H9 (cell line): ENCODE data around the gene LDHD. TPM values are rescaled to one million over a fixed set of nuclear protein-coding genes. Genes with fewer than 3 reads are reported as not detected.

ENCODE experiments used
- DNase-seq: peaks from one replicate; pipeline ENCODE4 v3.0.0-alpha.2; 2017
- H2AFZ ChIP-seq: one replicate; pipeline ENCODE4 v1.6.1; 2013; ENCODE audit warnings: mild to moderate bottlenecking, low read length, control low read depth, moderate library complexity
- H2AK5ac ChIP-seq: 2 replicates; pipeline ENCODE4 v1.6.1; 2013; ENCODE audit warnings: low read length, control low read depth, mixed read lengths; ENCODE audit not compliant: insufficient read length
- H2BK120ac ChIP-seq: one replicate; pipeline ENCODE4 v1.6.1; 2013; ENCODE audit warnings: low read depth, mild to moderate bottlenecking, low read length, control low read depth, inconsistent platforms; ENCODE audit not compliant: poor library complexity, severe bottlenecking
- H2BK12ac ChIP-seq: 2 replicates; pipeline ENCODE4 v1.6.1; 2013; ENCODE audit warnings: low read length, control low read depth, mixed read lengths, low read depth; ENCODE audit not compliant: insufficient read length
- H2BK15ac ChIP-seq: 2 replicates; pipeline ENCODE4 v1.6.1; 2013; ENCODE audit warnings: low read depth, low read length, control low read depth
- H2BK20ac ChIP-seq: one replicate; pipeline ENCODE4 v1.6.1; 2013; ENCODE audit warnings: low read depth, mild to moderate bottlenecking, low read length, control low read depth, inconsistent platforms; ENCODE audit not compliant: poor library complexity, severe bottlenecking
- H2BK5ac ChIP-seq: 2 replicates; pipeline ENCODE4 v1.6.1; 2013; ENCODE audit warnings: low read length, control low read depth, mixed read lengths; ENCODE audit not compliant: insufficient read length
- H3K14ac ChIP-seq: 2 replicates; pipeline ENCODE4 v1.6.1; 2013; ENCODE audit warnings: low read length, control low read depth; ENCODE audit not compliant: insufficient read depth
- H3K18ac ChIP-seq: 2 replicates; pipeline ENCODE4 v1.6.1; 2013; ENCODE audit warnings: low read depth, mild to moderate bottlenecking, mixed read lengths, low read length, control low read depth; ENCODE audit not compliant: insufficient read length
- H3K23ac ChIP-seq: 2 replicates; pipeline ENCODE4 v1.6.1; 2013; ENCODE audit warnings: low read length, control low read depth, mixed read lengths, low read depth; ENCODE audit not compliant: insufficient read length
- H3K23me2 ChIP-seq: 2 replicates; pipeline ENCODE4 v1.6.1; 2013; ENCODE audit warnings: low read depth, mild to moderate bottlenecking, mixed read lengths, low read length, control low read depth; ENCODE audit not compliant: insufficient read length, poor library complexity, severe bottlenecking
- H3K27ac ChIP-seq: 2 replicates; pipeline ENCODE4 v1.5.1; 2013; ENCODE audit warnings: low read length, control low read depth, mixed read lengths, low read depth; ENCODE audit not compliant: insufficient read length
- H3K27me3 ChIP-seq: 2 replicates; pipeline ENCODE4 v1.6.1; 2013; ENCODE audit warnings: low read length, control low read depth, inconsistent platforms; ENCODE audit not compliant: insufficient read depth
- H3K4ac ChIP-seq: 2 replicates; pipeline ENCODE4 v1.6.1; 2013; ENCODE audit warnings: low read depth, mild to moderate bottlenecking, control low read depth, inconsistent platforms, low read length, moderate library complexity
- H3K4me1 ChIP-seq: 2 replicates; pipeline ENCODE4 v1.6.1; 2013; ENCODE audit warnings: low read length, control low read depth, inconsistent platforms; ENCODE audit not compliant: insufficient read depth
- H3K4me2 ChIP-seq: 2 replicates; pipeline ENCODE4 v1.6.1; 2013; ENCODE audit warnings: low read length, control low read depth, mixed read lengths; ENCODE audit not compliant: insufficient read length, insufficient read depth
- H3K56ac ChIP-seq: 2 replicates; pipeline ENCODE4 v1.6.1; 2013; ENCODE audit warnings: low read depth, mild to moderate bottlenecking, mixed read lengths, low read length, control low read depth; ENCODE audit not compliant: insufficient read length
- H3K79me1 ChIP-seq: 2 replicates; pipeline ENCODE4 v1.6.1; 2013; ENCODE audit warnings: low read depth, mild to moderate bottlenecking, moderate library complexity, low read length, control low read depth, inconsistent platforms; ENCODE audit not compliant: insufficient read depth, poor library complexity, severe bottlenecking
- H3K79me2 ChIP-seq: 2 replicates; pipeline ENCODE4 v1.6.1; 2013; ENCODE audit warnings: low read length, control low read depth, inconsistent platforms; ENCODE audit not compliant: insufficient read depth
- H3K9ac ChIP-seq: 2 replicates; pipeline ENCODE4 v1.6.1; 2013; ENCODE audit warnings: low read length, control low read depth, mixed read lengths; ENCODE audit not compliant: insufficient read length; ENCODE audit errors: extremely low read depth
- H3K9me3 ChIP-seq: one replicate; pipeline ENCODE4 v1.6.1; 2013; ENCODE audit warnings: low read depth, low read length, inconsistent platforms; ENCODE audit not compliant: control insufficient read depth
- H3T11ph ChIP-seq: one replicate; pipeline ENCODE4 v1.6.1; 2013; ENCODE audit warnings: mild to moderate bottlenecking, low read length, control low read depth, inconsistent platforms
- H4K20me1 ChIP-seq: one replicate; pipeline ENCODE4 v1.6.1; 2013; ENCODE audit not compliant: control insufficient read depth, insufficient read length, insufficient read depth
- H4K5ac ChIP-seq: 2 replicates; pipeline ENCODE4 v1.6.1; 2013; ENCODE audit warnings: low read depth, mild to moderate bottlenecking, mixed read lengths, low read length, control low read depth; ENCODE audit not compliant: insufficient read length
- H4K8ac ChIP-seq: replicated peaks from 2 replicates; pipeline ENCODE4 v1.6.1; 2013; ENCODE audit warnings: low read length, control low read depth, mixed read lengths, low read depth; ENCODE audit not compliant: insufficient read length
- H4K91ac ChIP-seq: 2 replicates; pipeline ENCODE4 v1.6.1; 2013; ENCODE audit warnings: low read depth, mild to moderate bottlenecking, moderate library complexity, mixed read lengths, low read length, control low read depth; ENCODE audit not compliant: insufficient read length
- H3K27ac Mint-ChIP-seq, 3 experiments: 2 replicates in 2 of 3; 3 replicates in 1 of 3; pipeline ENCODE4 v1.8.0; 2020 to 2021; ENCODE audit warnings: mixed read lengths in 3 of 3, mild to moderate bottlenecking in 1 of 3, moderate library complexity in 1 of 3
- H3K27me3 Mint-ChIP-seq: 2 replicates; pipeline ENCODE4 v1.8.0; 2021; ENCODE audit warnings: low read depth, mild to moderate bottlenecking, moderate library complexity, mixed read lengths
- H3K36me3 Mint-ChIP-seq, 3 experiments: 2 replicates in 2 of 3; 3 replicates in 1 of 3; pipeline ENCODE4 v1.8.0; 2020 to 2021; ENCODE audit warnings: low read depth in 3 of 3, mixed read lengths in 3 of 3; ENCODE audit not compliant: insufficient read depth in 1 of 3
- H3K4me1 Mint-ChIP-seq, 2 experiments: 2 replicates each; pipeline ENCODE4 v1.8.0; 2020; ENCODE audit warnings: mixed read lengths in 2 of 2
- H3K4me3 Mint-ChIP-seq, 2 experiments: 2 replicates in 1 of 2; 3 replicates in 1 of 2; pipeline ENCODE4 v1.8.0; 2020 to 2021; ENCODE audit warnings: mild to moderate bottlenecking in 2 of 2, mixed read lengths in 2 of 2, moderate library complexity in 1 of 2
- H3K9me3 Mint-ChIP-seq, 2 experiments: 2 replicates in 1 of 2; 3 replicates in 1 of 2; pipeline ENCODE4 v1.8.0; 2020; ENCODE audit warnings: mild to moderate bottlenecking in 2 of 2, mixed read lengths in 2 of 2, moderate library complexity in 1 of 2
- CTCF ChIP-seq: fragments of 200-600 bp; sonication (generic); conservative IDR thresholded peaks from 3 replicates; pipeline ENCODE4 v1.8.0; 2021; ENCODE audit warnings: antibody characterized with exemption, mild to moderate bottlenecking
- WGBS: extraction: QIAGEN DNeasy Blood & Tissue Kit; methylation state at CpG from one replicate; pipeline ENCODE4 v1.1.7; 2013; ENCODE audit warnings: missing lambda C conversion rate, low lambda C conversion rate, mixed read lengths; ENCODE audit not compliant: insufficient read length; ENCODE audit errors: extremely low coverage; 5-methylcytosine and 5-hydroxymethylcytosine counted together
- total RNA-seq: library from RNA; stranded (reverse); gene quantifications from 2 replicates; pipeline ENCODE4 v1.2.1, GENCODE V29; 2021

Gene LDHD
- total RNA-seq, 1 experiment from 2014 or later = 14.7 TPM

- H2BK12ac ChIP-seq = no peak overlapping the region
- no peak overlapping the region for H2BK15ac ChIP-seq
- peaks cover 1% of the 10 kb centered on the region in 3 experiments; a peak in 6 of 7 replicates for H3K36me3 Mint-ChIP-seq
- no peak overlapping the region for H3K23ac ChIP-seq
- no peak overlapping the region for H2BK120ac ChIP-seq
- H3K4me1 Mint-ChIP-seq = peaks cover 33 to 43% of the 10 kb centered on the region in 2 experiments
- no peaks in the 10 kb centered on the region for H3K27me3 Mint-ChIP-seq
- no peak overlapping the region for H3K56ac ChIP-seq
- H2BK5ac ChIP-seq = no peak overlapping the region
- H3K4ac ChIP-seq = no peak overlapping the region
- H3K18ac ChIP-seq = no peak overlapping the region
- H3K79me2 ChIP-seq = peaks cover 16% of the 10 kb centered on the region; the same call in 1 of the 2 replicates
- H4K5ac ChIP-seq = no peak overlapping the region
- no peak overlapping the region for H3K4me3 Mint-ChIP-seq
- no peaks in the 10 kb centered on the region for H3K27me3 ChIP-seq
- H2BK20ac ChIP-seq = no peak overlapping the region
- H3K23me2 ChIP-seq = no peaks in the 10 kb centered on the region
- H3K9ac ChIP-seq = no peak overlapping the region
- H3K27ac ChIP-seq = no peak overlapping the region
- H3K27ac Mint-ChIP-seq = no peak overlapping the region
- H3T11ph ChIP-seq = no peak overlapping the region
- H3K4me1 ChIP-seq = peaks cover 3% of the 10 kb centered on the region; the same call in 1 of the 2 replicates
- H2AFZ ChIP-seq = no peak overlapping the region
- H2AK5ac ChIP-seq = no peak overlapping the region
- H3K79me1 ChIP-seq = peaks cover 4% of the 10 kb centered on the region
- H3K4me2 ChIP-seq = no peak overlapping the region
- H3K14ac ChIP-seq = no peak overlapping the region
- H3K9me3 Mint-ChIP-seq = no peaks in the 10 kb centered on the region
- no peak for TF ChIP-seq CTCF
- WGBS = no CpG with 5 or more reads among the region's 3 CpGs
- no peak overlapping the region for H4K8ac ChIP-seq
- no peaks in the 10 kb centered on the region for H4K20me1 ChIP-seq
- no peak overlapping the region for H4K91ac ChIP-seq
- DNase-seq = no peak
- H3K9me3 ChIP-seq = no peaks in the 10 kb centered on the region
Measured at GRCh38 chr16:75071621-75072020, 45.0 kb downstream of the LDHD start.
